A549 (cell line): ENCODE measurements around the gene ESRRB. TPM values are rescaled to one million over a fixed set of nuclear protein-coding genes. Genes with fewer than 3 reads are reported as not detected.

ENCODE experiments used
- ATAC-seq, 2 experiments: fragments of 200-7000 bp in 1 of 2; fragments of >200 bp in 1 of 2; cut with Nextera tagmentation in 1 of 2; cut with Tn5 transposase in 1 of 2; 3 replicates each; pipeline versions ENCODE4 v1.8.0 to v1.9.1; 2018 to 2020; ENCODE audit warnings: mild to moderate bottlenecking in 1 of 2, moderate library complexity in 1 of 2
- CTCF ChIA-PET: fragments of 300-600 bp; sonication (Branson Sonifier 250); formaldehyde crosslinking; extraction: SDS; loops from one replicate; lab custom pipeline; 2021; ENCODE audit warnings: antibody characterized with exemption, inconsistent platforms; lab: Yijun Ruan, JAX
- POLR2A ChIA-PET: fragments of 350-600 bp; formaldehyde crosslinking; extraction: SDS; loops from one replicate; lab custom pipeline; 2021; ENCODE audit warnings: antibody characterized with exemption, inconsistent platforms; lab: Yijun Ruan, JAX
- DNase-seq, 2 experiments: peaks; one replicate each; pipeline versions ENCODE4 v3.0.0 to v3.0.0-alpha.2; 2011 to 2016; ENCODE audit warnings: low read depth in 1 of 2, low spot score in 1 of 2
- FAIRE-seq: peaks from 2 replicates; lab custom pipeline; 2011; peaks lifted over from hg19 to GRCh38; lab: Jason Lieb, UNC
- H3K27ac ChIP-seq, 2 experiments: fragments of >200 bp; sonication (Bioruptor Twin); formaldehyde crosslinking; 3 replicates each; pipeline ENCODE4 v1.5.1; 2016 to 2017
- H3K4me1 ChIP-seq: fragments of >200 bp; sonication (Bioruptor Twin); formaldehyde crosslinking; 3 replicates; pipeline ENCODE4 v1.6.1; 2016
- H3K4me2 ChIP-seq: fragments of >200 bp; sonication (Bioruptor Twin); formaldehyde crosslinking; 3 replicates; pipeline ENCODE4 v1.6.1; 2016
- H3K4me3 ChIP-seq: fragments of >200 bp; sonication (Bioruptor Twin); formaldehyde crosslinking; 3 replicates; pipeline ENCODE4 v1.5.1; 2016
- H3K9me3 ChIP-seq: fragments of >200 bp; sonication (Bioruptor Twin); formaldehyde crosslinking; 3 replicates; pipeline ENCODE4 v1.6.1; 2016
- CBX2 ChIP-seq: fragments of 200-600 bp; sonication (generic); IDR thresholded peaks from 2 replicates; pipeline ENCODE4 v1.6.1; 2016; ENCODE audit warnings: low read depth, mild to moderate bottlenecking, borderline replicate concordance
- CBX8 ChIP-seq: fragments of 200-600 bp; sonication (generic); IDR thresholded peaks from 2 replicates; pipeline ENCODE4 v1.6.1; 2016
- CEBPB ChIP-seq, 2 experiments: fragments of >200 bp in 1 of 2; sonication (Bioruptor Twin) in 1 of 2; formaldehyde crosslinking in 1 of 2; IDR thresholded peaks; 2 replicates each; pipeline ENCODE4 v1.6.1; 2012 to 2016
- CHD2 ChIP-seq: fragments of 150-350 bp; IDR thresholded peaks from 2 replicates; pipeline ENCODE4 v1.6.1; 2014; ENCODE audit warnings: low read length; ENCODE audit not compliant: partially characterized antibody
- CTCF ChIP-seq: fragments of >200 bp; sonication (Bioruptor Twin); formaldehyde crosslinking; IDR thresholded peaks from 3 replicates; pipeline ENCODE4 v1.5.1; 2016
- EHF ChIP-seq: fragments of 250-450 bp; sonication (Bioruptor Pico); IDR thresholded peaks from 2 replicates; pipeline ENCODE4 v1.5.0; 2020; ENCODE audit warnings: mild to moderate bottlenecking
- EHMT2 ChIP-seq: fragments of 200-600 bp; sonication (generic); IDR thresholded peaks from 2 replicates; pipeline ENCODE4 v1.6.1; 2016; ENCODE audit warnings: antibody characterized with exemption, low read depth, mild to moderate bottlenecking, moderate library complexity
- ELK1 ChIP-seq: fragments of 150-350 bp; IDR thresholded peaks from 2 replicates; pipeline ENCODE4 v1.6.1; 2014; ENCODE audit warnings: low read depth, mild to moderate bottlenecking, low read length
- EP300 ChIP-seq, 2 experiments: fragments of >200 bp; sonication (Bioruptor Twin); formaldehyde crosslinking; IDR thresholded peaks; 2 replicates in 1 of 2; 3 replicates in 1 of 2; pipeline ENCODE4 v1.6.1; 2016 to 2017
- FOSB ChIP-seq: fragments of 250-450 bp; sonication (Bioruptor Pico); IDR thresholded peaks from 2 replicates; pipeline ENCODE4 v1.5.0; 2020; ENCODE audit warnings: mild to moderate bottlenecking, moderate library complexity
- FOXS1 ChIP-seq: fragments of 250-450 bp; sonication (Bioruptor Pico); IDR thresholded peaks from 2 replicates; pipeline ENCODE4 v1.5.0; 2020; ENCODE audit warnings: mild to moderate bottlenecking, moderate library complexity
- HES2 ChIP-seq: fragments of >200 bp; sonication (Bioruptor Twin); formaldehyde crosslinking; IDR thresholded peaks from 2 replicates; pipeline ENCODE4 v1.6.1; 2016
- HEYL ChIP-seq: fragments of 250-450 bp; sonication (Bioruptor Pico); IDR thresholded peaks from 2 replicates; pipeline ENCODE4 v1.8.0; 2021; ENCODE audit warnings: mild to moderate bottlenecking, moderate library complexity
- HOXA7 ChIP-seq: fragments of 250-450 bp; sonication (Bioruptor Pico); IDR thresholded peaks from 2 replicates; pipeline ENCODE4 v1.5.0; 2020; ENCODE audit warnings: mild to moderate bottlenecking, moderate library complexity
- HOXB13 ChIP-seq: fragments of 250-450 bp; sonication (Bioruptor Pico); IDR thresholded peaks from 2 replicates; pipeline ENCODE4 v1.5.0; 2020; ENCODE audit warnings: low read depth, mild to moderate bottlenecking, moderate library complexity
- JUN ChIP-seq, 2 experiments: fragments of >200 bp; sonication (Bioruptor Twin); formaldehyde crosslinking; IDR thresholded peaks; 2 replicates in 1 of 2; 3 replicates in 1 of 2; pipeline ENCODE4 v1.6.1; 2016 to 2017
- JUNB ChIP-seq: fragments of >200 bp; sonication (Bioruptor Twin); formaldehyde crosslinking; IDR thresholded peaks from 2 replicates; pipeline ENCODE4 v1.6.1; 2016
- KDM1A ChIP-seq: fragments of 200-600 bp; sonication (generic); IDR thresholded peaks from 2 replicates; pipeline ENCODE4 v1.6.1; 2016; ENCODE audit warnings: low read depth, mild to moderate bottlenecking
- MYC ChIP-seq: IDR thresholded peaks from 2 replicates; pipeline ENCODE4 v1.6.1; 2012; ENCODE audit warnings: mild to moderate bottlenecking, inconsistent platforms, low read length, improper control_type of control experiment, borderline replicate concordance
- NR3C1 ChIP-seq: fragments of >200 bp; sonication (Bioruptor Twin); formaldehyde crosslinking; IDR thresholded peaks from 3 replicates; pipeline ENCODE4 v1.6.1; 2017
- PHF8 ChIP-seq: fragments of 200-600 bp; sonication (generic); IDR thresholded peaks from 2 replicates; pipeline ENCODE4 v1.6.1; 2016; ENCODE audit warnings: low read depth, mild to moderate bottlenecking, antibody characterized with exemption, moderate library complexity, borderline replicate concordance
- POLR2A ChIP-seq: IDR thresholded peaks from 2 replicates; pipeline ENCODE4 v1.6.1; 2012; ENCODE audit warnings: mild to moderate bottlenecking, low read length
- POLR2AphosphoS2 ChIP-seq: conservative IDR thresholded peaks from 2 replicates; pipeline ENCODE4 v1.6.1; 2012; ENCODE audit warnings: low read length, improper control_type of control experiment, inconsistent platforms
- RARB ChIP-seq: fragments of 250-450 bp; sonication (Bioruptor Pico); IDR thresholded peaks from 2 replicates; pipeline ENCODE4 v1.8.0; 2021; ENCODE audit warnings: mild to moderate bottlenecking, moderate library complexity
- RCOR1 ChIP-seq: fragments of 150-350 bp; IDR thresholded peaks from 2 replicates; pipeline ENCODE4 v1.6.1; 2014; ENCODE audit warnings: antibody characterized with exemption, low read length, low read depth
- ZC3H11A ChIP-seq: fragments of 450-650 bp; IDR thresholded peaks from 2 replicates; pipeline ENCODE4 v1.6.1; 2014; ENCODE audit warnings: antibody characterized with exemption, mild to moderate bottlenecking
- ZFP36 ChIP-seq: fragments of 450-650 bp; IDR thresholded peaks from 2 replicates; pipeline ENCODE4 v1.6.1; 2014; ENCODE audit warnings: borderline replicate concordance; ENCODE audit not compliant: partially characterized antibody
- WGBS: methylation state at CpG from one replicate; pipeline ENCODE4 v1.1.6; 2017; ENCODE audit errors: missing lambda C conversion rate; 5-methylcytosine and 5-hydroxymethylcytosine counted together
- polyA plus RNA-seq, 4 experiments: library from polyadenylated mRNA; depleted of rRNA in 3 of 4; stranded (reverse); fragments of >200 nt; fragmentation: RNase III in 1 of 4; extraction: RNeasy Plus Mini Kit Qiagen cat#74134 plus additional on column Dnase treatment in 1 of 4; gene quantifications; 2 replicates in 3 of 4; 3 replicates in 1 of 4; pipeline ENCODE4 v1.2.3, GENCODE V29; 2011 to 2017
- TF ChIP-seq, protein P1 (sequence below): fragments of 450-650 bp; IDR thresholded peaks from 2 replicates; pipeline ENCODE4 v1.6.1; 2014; ENCODE audit warnings: antibody characterized with exemption
- TF ChIP-seq, protein P2 (sequence below): IDR thresholded peaks from 2 replicates; pipeline ENCODE4 v1.6.1; 2012

Gene ESRRB
- polyA plus RNA-seq, 2 of the 4 experiments (the other 2 are of a cell fraction), result 0.15 to 0.19 TPM

- H3K4me2 ChIP-seq, result no peak overlapping the region
- H3K4me3 ChIP-seq, result no peak overlapping the region
- POLR2A ChIA-PET, result no interaction called here
- CTCF ChIA-PET, result interaction anchor here (0.7 to 1.6 kb wide), 2 partner anchors 145 to 149 kb away, joined by 3 to 6 read pairs; no protein-coding TSS in a partner anchor
- DNase-seq (no peak), ATAC-seq (no peak), FAIRE-seq (no peak)
- WGBS, result 70% methylated on average over 9 of the region's 13 CpGs
- TF ChIP-seq, protein P1, sequence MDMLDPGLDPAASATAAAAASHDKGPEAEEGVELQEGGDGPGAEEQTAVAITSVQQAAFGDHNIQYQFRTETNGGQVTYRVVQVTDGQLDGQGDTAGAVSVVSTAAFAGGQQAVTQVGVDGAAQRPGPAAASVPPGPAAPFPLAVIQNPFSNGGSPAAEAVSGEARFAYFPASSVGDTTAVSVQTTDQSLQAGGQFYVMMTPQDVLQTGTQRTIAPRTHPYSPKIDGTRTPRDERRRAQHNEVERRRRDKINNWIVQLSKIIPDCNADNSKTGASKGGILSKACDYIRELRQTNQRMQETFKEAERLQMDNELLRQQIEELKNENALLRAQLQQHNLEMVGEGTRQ, result no peak
- TF ChIP-seq EHF (CRISPR knock-in tag) (no peak), EHMT2 (no peak), ZC3H11A (no peak), PHF8 (no peak), HES2 (no peak), HOXB13 (no peak), FOSB (CRISPR knock-in tag) (no peak)
- no peaks in the 10 kb centered on the region for H3K9me3 ChIP-seq
- H3K27ac ChIP-seq, result no peak overlapping the region
- H3K4me1 ChIP-seq, result no peaks in the 10 kb centered on the region
Measured at GRCh38 chr14:76498463-76498935, 122.6 kb downstream of the ESRRB start.

DNA sequence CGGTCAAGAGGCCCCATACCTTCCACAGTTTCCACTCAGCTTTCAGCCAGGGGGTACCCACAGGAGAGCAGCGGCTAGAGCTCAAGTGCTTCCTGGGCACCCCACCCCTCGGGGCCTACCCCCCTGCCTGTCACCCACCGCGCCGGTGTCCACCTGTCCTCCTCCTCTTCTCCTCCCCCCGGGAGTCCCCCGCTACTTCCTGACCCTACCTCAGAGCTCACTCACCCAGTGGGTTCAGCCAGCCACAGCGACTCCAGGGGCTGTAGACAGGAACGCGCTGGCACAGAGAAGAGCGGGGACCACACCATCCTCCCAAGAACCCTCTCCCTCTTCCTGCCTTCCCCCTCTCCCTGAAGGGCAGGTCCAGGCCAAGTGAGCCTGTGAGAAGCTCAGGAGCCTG is 123.0 kb downstream of the ESRRB start:
- no peak for FAIRE-seq
- no peak overlapping the region for H3K4me3 ChIP-seq
- POLR2A ChIA-PET, result no interaction called here
- H3K27ac ChIP-seq, result no peak overlapping the region
- ATAC-seq, result no peak
- H3K4me2 ChIP-seq, result no peak overlapping the region
- WGBS, result 64% methylated on average over 6 of the region's 12 CpGs
- no peaks in the 10 kb centered on the region for H3K9me3 ChIP-seq
- TF ChIP-seq HEYL (CRISPR knock-in tag), result no peak
- TF ChIP-seq NR3C1, result no peak
- TF ChIP-seq HOXA7 (CRISPR knock-in tag), result no peak
- no peak for TF ChIP-seq EHF (CRISPR knock-in tag)
- TF ChIP-seq ZFP36, result no peak
- no peak for TF ChIP-seq PHF8
- TF ChIP-seq, all 56 proteins: peak for 0
- DNase-seq, result no peak
- no peaks in the 10 kb centered on the region for H3K4me1 ChIP-seq
- CTCF ChIA-PET, result interaction anchor here (1.1 to 1.6 kb wide), 2 partner anchors 14 to 149 kb away, joined by 3 to 6 read pairs; no protein-coding TSS in a partner anchor

- no peak overlapping the region for H3K4me3 ChIP-seq
- TF ChIP-seq ELK1, result no peak
- no peak for TF ChIP-seq CBX2
- no peak for TF ChIP-seq CHD2
- TF ChIP-seq EP300 (IDR thresholded peaks at IDR 0.05), result no peak
- TF ChIP-seq RARB (CRISPR knock-in tag), result no peak
- TF ChIP-seq JUN (IDR thresholded peaks at IDR 0.05), result no peak
- no peak for TF ChIP-seq RCOR1
- TF ChIP-seq KDM1A, result no peak
- no peak for TF ChIP-seq FOSB (CRISPR knock-in tag)
- TF ChIP-seq, protein P1, result no peak
- TF ChIP-seq PHF8, result no peak
- no peak for TF ChIP-seq FOXS1 (CRISPR knock-in tag)
- TF ChIP-seq JUNB, result no peak
- TF ChIP-seq CBX8, result no peak
- no peak for TF ChIP-seq POLR2AphosphoS2
- TF ChIP-seq, protein P2, sequence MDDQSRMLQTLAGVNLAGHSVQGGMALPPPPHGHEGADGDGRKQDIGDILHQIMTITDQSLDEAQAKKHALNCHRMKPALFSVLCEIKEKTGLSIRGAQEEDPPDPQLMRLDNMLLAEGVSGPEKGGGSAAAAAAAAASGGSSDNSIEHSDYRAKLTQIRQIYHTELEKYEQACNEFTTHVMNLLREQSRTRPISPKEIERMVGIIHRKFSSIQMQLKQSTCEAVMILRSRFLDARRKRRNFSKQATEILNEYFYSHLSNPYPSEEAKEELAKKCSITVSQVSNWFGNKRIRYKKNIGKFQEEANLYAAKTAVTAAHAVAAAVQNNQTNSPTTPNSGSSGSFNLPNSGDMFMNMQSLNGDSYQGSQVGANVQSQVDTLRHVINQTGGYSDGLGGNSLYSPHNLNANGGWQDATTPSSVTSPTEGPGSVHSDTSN, result no peak
- TF ChIP-seq CEBPB (IDR thresholded peaks at IDR 0.05), result no peak
- no peak for TF ChIP-seq MYC
- no peak for TF ChIP-seq POLR2A
- no peak for TF ChIP-seq CTCF
- DNase-seq (no peak), FAIRE-seq (no peak), ATAC-seq (no peak)
- CTCF ChIA-PET, result interaction anchor here (1.1 to 1.6 kb wide), 4 partner anchors 13 to 211 kb away, joined by 3 to 6 read pairs (median 4); no protein-coding TSS in a partner anchor
- H3K4me2 ChIP-seq, result no peak overlapping the region
- H3K4me1 ChIP-seq, result no peaks in the 10 kb centered on the region
- POLR2A ChIA-PET, result no interaction called here
- no peak overlapping the region for H3K27ac ChIP-seq
- no peaks in the 10 kb centered on the region for H3K9me3 ChIP-seq
- 57% methylated on average over 8 of the region's 8 CpGs for WGBS
Measured at GRCh38 chr14:76499399-76499798, 123.5 kb downstream of the ESRRB start.
